NOMO-1 treated with dmso at 0.1 percent for 144 hours (cell line): ENCODE measurements around the gene RIPK4.
"Not testable (repeated sequence)": the region's sequence is repeated elsewhere in the genome, so short reads cannot be mapped to it uniquely, and the experiment has no call there.

ENCODE experiments used
- DNase-seq: peaks from one replicate; lab custom pipeline; 2025; ENCODE audit not compliant: unreplicated experiment; lab: John Stamatoyannopoulos, UW

RIPK4 gene

DNA sequence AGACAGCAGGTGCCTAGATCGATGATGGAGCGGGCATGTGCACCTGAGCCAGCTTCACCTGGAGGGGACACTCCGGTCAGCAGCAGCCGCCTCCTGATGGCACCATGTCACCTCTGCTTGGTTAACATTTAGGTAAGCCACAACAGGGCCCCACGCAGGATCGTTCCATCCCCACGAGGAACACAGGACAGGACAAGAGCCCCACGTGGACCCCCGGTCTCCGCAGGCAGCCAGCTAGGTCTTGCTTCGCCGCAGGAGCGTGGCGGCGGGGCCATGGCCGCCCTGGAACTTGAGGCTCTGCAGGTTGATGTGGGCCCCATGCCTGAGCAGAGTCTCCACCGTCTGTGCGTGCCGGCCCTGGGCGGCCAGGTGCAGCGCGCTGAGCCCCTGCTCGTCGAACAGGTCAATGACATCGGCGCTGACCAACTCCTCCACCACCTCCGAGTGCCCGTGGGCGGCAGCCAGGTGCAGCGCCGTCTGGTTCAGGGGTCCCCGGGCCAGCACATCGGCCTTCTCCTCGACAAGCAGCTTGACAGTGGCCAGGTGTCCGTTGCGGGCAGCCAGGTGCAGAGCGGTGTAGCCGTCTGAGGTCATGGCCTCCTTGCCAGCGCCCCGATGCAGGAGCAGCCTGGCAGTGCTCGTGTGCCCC, 26.1 kb downstream of the RIPK4 start:
- DNase-seq, result no peak

DNA sequence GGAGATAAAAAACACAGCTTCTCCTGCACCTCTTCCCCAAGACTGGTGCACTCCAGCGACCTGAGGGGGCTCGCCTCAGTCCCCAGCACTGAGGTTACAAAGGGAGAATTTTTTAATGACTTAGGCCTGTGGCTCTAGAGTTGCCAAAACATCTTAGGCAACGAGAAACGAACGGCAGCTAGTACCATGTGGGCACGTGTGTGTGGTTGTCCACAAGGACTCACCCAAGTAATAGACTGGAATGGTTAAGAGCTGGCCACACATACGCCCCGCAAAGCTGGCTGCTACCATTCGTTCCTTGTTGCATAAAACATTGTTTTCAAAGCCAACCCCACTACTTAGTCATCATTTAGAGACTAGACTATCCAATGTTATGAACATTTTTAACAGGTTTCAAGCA, 26.9 kb downstream of the RIPK4 start:
- DNase-seq, result no peak

DNA sequence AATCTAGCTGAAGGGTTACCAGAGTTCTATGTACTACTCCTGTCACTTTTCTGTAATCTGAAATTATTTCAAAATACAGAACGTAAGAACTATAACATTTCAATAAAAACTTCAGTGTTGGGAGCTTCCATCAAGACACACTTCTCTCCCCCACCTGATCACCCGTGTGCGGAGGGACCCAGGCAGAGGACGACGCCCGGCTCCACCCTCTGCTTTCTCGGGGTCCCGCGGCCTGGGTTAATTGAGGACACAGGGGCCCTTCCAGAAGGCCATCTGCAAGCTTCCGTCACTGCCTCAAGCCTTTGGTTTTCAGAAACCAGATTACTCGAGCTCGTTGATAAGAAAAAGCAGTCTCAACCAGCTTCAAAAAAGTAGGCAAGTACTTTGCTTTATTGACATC, 27.8 kb downstream of the RIPK4 start:
- no peak for DNase-seq

DNA sequence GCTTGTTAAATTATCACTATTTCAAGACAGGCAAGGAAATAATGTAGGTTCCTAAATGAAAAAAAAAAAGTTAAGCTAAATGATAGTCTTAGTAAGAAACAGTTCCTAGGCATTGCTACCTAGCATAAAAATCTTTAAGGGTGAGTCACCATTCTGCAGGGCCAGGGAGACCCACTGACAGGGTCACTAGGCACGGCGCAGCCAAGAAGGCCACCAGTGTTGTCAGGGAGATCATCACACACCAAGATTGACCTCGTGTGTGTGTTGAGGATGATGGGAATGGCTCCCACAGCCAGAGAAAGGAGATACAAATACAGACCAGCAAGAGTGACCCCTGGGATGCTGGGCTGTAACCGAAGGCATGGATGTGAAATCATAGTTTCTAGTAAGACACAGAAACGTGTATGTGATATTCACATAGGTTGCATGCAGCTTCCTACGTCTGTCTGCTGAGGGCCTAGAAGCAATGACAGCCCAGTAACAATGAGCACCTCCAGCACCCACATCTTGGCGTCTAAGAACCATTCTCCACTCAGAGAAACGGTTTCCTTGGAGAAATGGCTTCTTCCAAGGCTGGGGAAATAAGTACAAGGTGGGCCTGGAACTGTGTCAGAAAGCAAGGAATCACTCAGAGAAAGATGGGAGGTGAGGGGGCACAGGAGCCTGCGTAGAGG, 29.1 kb downstream of the RIPK4 start:
- no peak for DNase-seq

DNA sequence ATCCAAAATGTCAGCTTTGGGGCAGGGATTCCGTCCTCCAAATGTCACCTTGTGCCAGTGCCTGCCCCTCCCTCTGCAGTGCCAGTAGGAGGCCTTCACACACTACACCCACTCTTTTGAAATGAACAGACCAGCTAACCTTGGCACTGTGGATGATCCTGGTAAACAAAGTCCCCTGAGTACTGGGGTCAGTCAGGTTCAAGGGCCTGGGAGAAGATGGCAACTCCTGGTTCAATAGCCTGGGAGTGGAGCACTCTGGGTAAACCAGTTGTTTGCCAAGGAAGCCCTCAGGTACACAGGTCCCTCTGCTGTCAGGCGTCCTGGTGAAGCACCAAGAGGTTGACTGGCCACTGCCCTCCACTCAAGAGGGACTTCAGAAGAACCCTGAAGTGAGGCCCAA, 30.4 kb downstream of the RIPK4 start:
- DNase-seq, result no peak

DNA sequence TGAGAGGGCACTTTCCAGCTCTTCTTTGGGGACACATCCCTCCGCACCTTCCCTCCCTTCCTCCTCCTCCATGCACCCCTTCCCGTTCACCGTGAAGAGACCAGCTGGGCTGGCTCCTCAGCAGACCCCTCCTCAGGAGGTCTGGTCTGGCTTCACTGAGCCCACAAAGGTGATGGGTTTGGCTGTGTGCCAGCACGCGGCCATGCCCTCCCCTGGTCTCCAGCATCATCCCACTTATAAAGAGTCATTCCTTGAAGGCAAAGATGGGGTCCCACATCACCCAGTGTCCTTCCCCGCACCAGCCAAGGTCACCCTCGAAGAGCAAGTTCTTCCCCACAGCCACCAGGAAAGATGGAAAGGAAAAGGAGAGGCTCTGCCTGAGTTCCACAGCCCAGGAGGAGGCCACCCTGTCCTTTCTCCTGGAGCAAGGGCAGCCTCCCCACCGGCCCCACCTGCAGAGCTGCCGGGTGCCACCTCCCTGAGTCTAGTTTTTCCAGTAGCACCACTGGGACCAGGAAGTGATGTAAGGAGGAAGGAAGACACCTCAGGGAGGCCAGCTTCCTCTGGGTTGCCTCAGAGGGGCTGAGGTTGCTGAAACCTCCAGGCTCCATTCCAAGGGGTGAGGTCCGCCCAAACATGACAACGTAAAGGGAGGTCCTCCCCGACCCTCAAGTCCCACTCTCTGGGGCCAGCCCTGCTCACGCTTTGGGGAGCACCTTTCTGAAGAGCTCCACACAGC, 32.7 kb downstream of the RIPK4 start:
- no peak for DNase-seq

DNA sequence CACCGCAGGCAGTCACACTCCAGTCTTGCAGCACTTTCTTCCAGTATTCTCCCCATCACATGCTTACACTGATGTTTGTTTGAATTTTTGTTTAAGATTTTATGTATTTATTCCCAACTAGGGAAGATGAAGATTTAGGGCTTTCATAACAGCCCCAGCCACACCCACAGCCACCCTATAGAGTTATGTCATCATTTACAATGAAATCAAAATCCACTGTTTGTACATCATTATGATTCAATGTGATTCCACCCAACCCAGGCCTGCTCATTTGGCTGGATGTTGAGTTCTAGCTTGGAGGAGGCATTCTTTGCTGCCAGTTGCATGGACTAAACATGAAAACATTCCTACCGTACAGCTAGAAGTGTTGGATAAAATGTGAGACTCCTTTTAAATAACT, 35.8 kb downstream of the RIPK4 start:
- DNase-seq, result no peak

DNA sequence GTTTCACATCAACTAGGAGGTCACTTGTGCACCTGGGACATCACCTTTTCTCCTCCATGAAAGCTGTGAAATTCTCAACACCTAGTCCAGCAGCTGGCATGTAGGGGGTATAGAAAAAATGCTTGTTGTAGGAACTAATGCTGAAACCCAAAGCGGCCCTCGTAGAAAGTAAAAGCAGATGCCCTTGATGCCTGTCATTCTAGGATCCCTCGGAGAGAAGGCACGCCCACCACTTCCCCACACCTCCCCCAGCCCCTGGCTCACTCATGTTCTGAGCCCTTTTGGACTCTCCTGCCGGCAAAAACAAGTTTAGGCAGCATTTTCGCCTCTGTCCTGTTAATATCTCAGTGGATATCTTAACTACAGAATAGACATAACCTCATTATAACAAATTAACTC, 36.5 kb downstream of the RIPK4 start:
- no peak for DNase-seq

DNA sequence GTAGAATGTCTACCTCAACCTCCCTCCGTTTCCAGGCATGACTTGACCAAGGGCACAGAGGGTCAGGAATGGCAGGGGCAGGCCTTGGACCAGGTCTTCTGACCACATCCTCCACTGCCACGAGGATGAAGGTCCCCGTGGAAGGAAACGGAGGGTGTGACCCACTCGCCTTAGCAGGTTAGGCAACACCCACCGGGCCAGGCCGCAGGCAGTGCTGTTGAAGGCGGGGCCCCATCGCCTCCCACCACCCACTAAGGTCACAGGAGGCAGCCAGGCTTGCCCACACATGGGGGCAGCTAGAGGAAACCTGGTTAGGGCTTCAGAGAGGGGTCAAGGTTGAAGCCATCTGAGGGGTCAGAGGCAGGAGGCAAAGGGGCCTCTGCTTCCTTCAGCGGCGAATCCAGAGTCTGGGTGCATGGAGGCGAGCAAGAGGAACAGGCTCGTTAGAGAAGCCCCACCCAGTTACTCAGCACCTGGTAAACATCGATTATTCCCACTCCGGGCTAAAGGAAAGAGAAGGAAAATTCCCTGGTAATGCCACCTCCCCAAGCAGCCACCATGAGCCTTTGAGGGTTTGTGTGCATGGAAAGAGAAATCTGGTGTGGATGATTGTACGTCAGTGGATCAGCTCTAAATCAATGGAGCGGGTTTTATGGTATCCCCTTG, 37.0 kb downstream of the RIPK4 start:
- DNase-seq, result no peak

DNA sequence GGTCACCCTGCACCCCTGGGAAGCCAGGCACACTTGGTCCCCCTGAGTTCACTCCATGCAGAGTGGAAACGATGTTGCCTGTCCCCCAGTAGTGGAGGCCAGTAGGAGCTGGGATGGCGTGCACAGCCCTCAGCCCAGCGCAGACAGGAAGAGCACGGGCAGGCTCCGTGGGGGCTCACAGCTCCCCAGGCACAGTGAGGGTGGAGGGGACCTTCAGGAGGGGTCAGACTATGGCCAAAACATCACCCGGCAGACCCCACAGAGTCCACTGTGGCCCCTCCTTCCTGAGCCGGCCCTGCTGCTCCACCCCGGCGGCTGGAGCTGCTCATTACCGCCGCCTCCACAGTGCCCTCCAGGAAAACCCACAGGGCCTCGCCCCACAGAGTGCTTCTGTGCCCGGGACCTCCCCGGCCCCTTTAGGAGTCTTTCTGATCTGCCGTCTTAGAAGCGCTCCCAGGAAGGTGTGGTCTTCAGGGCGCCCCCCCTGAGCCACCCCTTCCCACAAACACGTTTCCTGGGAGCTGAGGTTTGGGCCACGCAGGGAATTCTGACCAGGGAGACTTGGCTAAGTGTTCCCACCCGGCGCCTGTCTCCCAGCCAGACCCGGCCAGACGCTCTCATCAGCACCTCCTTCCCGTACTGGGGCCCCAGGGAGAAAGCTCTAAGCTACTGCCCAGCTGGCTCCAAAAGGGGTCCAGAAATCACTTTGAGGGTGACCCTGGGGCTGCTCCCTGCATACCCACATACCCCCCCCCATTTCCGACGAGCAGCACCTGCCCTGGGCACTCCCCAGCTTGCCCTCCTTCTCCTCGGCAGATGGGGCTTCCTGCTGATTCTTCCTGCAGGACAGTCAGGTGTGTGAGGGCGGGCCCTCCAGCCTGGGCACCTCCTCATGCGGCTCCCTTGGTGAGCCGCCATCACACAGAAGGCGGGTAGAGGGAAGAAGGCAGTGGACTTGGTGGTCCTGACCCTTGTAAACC, 38.8 kb downstream of the RIPK4 start:
- no peak for DNase-seq

DNA sequence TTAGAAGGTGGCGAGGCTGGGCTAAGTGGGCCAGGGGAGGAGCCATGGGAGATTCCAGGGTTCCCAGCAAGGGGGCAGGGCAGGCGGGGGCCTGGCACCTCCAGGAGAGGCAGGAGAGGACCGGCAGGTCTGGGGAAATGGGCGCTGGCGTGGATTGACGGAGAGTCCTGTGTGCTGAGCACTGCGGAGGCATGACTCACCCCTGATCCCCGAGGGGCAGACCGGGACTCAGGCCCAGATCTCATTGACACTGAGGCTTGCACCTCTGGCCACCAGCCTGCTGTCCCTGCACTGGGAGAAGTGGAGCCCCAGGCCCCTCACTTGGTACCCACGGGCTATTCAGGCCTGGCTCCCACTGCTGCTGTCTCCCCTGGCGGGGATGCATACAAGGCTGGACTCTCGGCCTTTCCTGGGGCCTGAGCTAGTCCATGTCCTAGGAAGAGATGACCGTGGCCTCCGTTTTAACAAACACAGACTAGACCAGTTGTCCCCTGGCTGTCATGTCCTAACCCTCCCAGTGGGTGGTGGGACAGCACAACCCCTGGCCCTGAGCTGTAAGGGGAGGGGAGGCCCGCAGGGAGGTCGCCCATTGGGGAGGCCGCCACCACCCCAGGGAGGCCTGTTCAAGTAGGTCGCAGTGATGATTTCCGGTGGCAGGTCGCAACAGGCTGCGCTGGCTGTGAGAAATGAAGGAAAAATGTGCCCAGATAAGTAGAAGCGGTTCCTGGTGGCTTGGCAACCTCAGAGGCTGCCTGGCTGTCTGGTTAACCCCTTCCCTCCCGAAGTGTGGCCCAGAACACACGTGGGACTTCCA, 39.7 kb downstream of the RIPK4 start:
- no peak for DNase-seq

DNA sequence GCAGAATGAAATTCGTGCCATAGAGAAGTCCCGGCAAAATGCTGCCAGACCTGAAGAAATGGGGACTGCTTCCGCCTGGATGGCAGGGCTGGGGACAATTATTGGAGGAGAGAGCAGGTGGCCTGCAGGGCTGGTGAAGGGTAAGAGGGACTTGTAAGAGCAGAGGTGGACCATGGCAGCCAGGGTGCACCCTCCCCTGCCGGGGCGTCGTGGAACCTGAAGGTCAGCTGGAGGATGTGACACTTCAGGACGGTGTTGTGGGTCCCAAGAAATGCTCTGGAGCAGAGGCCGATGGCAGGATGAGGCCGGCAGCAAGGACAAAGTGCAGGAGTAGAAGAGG, 40.3 kb downstream of the RIPK4 start:
- DNase-seq, result no peak

DNA sequence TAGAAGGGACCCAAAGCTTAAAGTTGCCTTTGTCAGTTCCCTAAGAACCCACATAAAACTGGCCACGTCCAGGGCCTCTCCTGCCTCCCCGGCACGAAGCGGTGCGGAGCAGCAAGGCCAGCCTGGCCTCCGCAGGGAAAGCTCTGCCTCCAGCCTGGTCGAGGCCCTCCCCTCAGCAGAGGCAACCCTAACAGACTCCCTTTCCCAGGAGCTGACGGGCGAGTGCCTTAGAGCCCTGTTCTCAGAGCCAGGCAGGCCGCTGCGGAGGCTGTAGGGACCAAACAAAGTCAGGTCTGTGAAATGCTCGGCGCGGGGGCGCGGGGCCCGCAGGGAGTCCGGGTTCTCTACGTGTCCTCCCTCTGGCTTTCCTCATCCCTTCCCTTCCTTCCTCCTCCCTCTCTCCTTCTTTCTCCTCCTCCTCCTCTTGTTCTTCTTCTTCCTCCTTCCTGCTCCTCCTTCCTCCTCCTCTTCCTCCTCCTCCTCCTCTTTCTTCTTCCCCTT, 40.7 kb downstream of the RIPK4 start:
- DNase-seq, result no peak

DNA sequence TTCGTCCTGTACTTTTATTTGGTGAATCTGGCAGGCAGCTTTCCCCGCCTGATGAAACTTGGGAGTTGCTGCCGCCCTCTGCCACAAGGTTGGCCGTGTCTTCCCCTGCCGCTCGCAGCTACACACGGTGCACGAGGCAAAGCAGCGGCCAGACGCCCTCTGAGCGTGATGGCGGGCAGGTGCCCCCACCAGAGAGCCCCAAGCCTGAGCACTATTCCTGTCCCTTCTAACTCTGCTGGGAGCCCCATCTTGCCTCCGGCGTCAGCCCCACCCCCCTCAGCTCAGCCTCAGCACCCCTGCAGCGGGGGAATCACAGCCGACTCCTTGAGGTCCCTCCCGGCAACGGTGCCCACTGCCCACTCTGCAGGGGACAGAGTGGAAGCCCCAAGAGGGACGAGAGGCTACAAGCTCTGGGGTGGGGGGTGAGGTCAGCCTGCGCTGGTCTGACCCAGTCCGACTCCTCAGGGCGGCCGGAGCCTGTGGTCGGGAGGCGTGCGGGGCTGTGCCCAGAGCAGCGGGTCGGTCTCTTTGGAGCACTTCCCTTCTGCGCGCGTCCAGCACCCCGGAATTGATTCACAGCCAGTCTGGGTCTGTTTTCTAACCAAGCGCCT, 41.3 kb downstream of the RIPK4 start:
- no peak for DNase-seq

DNA sequence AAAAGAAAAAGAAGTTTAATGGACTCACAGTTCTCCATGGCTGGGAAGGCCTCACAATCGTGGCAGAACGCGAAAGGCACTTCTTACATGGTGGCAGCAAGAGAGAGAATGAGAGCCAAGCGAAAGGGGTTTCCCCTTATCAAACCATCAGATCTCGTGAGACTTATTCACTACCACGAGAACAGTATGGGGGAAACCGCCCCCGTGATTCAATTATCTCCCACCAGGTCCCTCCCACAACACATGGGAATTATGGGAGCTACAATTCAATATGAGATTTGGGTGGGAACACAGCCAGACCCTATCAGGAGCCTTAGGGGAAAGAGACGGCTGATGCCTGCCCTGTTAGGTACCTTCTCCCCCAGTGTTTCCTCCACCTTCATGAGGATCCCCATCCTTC, 43.0 kb downstream of the RIPK4 start:
- DNase-seq, result not testable (repeated sequence)

DNA sequence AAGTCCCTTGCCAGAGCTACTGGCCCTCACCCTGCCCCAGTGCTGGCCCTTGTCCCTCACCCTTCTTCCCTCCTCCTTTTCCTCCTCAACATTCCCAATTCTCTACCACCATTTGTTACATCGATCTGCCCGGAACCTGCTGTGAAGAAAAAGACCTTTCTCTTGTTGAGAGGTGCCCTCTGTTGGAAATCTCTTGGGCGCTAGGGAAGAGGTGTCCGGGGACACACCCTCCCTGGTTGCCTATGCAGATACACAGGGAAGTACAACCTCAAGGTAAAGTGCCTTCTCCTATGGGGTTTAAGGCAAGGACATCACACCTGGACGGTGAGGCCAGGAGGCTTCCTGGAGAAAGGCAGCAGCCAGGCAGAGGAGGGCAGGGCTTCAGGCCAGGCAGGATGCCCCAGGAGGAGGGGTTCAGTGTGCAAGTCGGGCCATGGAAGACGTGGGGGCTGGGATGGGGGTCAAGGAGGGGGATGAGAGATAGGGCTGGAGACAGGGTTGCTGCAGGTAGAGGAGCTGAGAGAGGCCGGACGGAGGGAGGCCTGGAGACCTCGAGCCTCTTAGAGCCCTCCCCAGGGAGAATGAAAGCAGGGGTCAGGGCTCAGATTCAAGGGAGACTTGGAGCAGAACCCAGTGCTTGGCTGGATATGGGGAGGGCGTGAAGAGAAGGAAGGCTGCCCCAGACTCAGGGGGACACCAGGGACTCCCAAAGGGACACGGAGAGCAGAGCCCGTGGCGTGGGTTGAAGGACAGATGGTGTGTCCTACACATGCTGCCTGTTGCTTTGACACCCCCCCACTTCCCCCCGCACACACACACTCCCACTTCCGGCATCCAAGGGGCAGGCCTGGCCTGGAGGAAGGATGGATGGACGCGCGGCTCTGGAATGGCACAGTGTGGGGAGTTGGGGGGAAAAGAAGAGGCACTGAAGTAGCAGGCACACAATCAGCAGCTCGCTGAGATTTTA, 44.5 kb downstream of the RIPK4 start:
- DNase-seq, result no peak

DNA sequence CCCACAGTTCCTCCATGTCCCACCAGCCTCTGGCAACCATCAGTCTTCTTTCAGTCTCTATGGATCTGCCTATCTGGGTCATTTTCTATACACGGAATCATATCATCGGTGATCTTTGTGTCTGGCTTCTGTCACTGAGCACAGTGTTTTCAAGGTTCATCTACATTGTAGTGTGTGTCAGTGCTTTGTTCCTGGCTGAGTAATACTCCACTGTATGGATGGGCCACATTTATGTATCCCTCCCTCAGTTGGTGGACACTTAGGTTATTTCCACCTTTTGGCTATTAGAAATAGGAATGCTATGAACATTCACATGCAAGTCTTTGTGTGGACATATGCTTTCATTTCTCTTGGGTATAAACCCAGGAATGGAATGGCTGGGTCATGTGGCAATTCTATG, 46.6 kb downstream of the RIPK4 start:
- no peak for DNase-seq

DNA sequence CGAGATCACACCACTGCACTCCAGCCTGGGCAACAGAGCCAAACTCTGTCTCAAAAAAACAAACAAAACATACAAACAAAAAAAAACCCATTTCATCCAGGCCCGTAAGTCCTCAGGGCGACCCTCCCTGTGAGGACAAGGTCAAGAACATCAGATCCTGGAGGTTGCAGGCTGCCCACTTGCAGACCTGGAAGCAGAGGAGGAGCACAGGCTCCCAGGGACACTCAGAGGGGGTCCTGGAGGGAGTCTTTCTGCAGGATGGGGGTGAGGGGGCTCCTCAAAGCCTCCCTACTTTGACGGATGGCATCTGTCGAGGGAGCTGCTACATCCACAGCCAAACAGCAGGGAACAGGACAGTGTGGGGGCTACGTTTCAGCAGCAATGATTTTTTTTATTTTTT, 47.2 kb downstream of the RIPK4 start:
- no peak for DNase-seq
